ENCODE results near the gene PARP12. TPM values are rescaled to one million over a fixed set of nuclear protein-coding genes. Genes with fewer than 3 reads are reported as not detected.

The PARP12 gene
- total RNA-seq, 4 donors from 2014 or later = 37.4 to 46.9 (median 38.9) TPM

- H3K36me3 ChIP-seq = no peaks in the 10 kb centered on the region
- no peaks in the 10 kb centered on the region for H3K9me3 ChIP-seq
- H3K4me1 ChIP-seq = no peaks in the 10 kb centered on the region
- no peak overlapping the region for H3K4me3 ChIP-seq (replicated peaks in 1 of 3)
- 87 to 90% methylated on average over 10 to 11 of the region's 11 CpGs for WGBS, 2 donors
- intact Hi-C loops (cut with DNase I) = no loop called here
- no peak overlapping the region for H3K27ac ChIP-seq
- H3K27me3 ChIP-seq = no peaks in the 10 kb centered on the region
- DNase-seq = no peak
- TF ChIP-seq POLR2A (IDR thresholded peaks at IDR 0.05) (no peak), CTCF (IDR thresholded peaks at IDR 0.05) (no peak)
Observed at GRCh38 chr7:140007051-140007690, 55.6 kb downstream of the PARP12 start.

GRCh38 chr7:140006600-140006999 lies 56.2 kb downstream of the PARP12 start:
- intact Hi-C loops (cut with DNase I) = no loop called here
- 94 to 96% methylated on average over 10 of the region's 10 CpGs for WGBS, 2 donors
- Histone ChIP-seq H3K27ac (no peak overlapping the region), H3K4me1 (no peaks in the 10 kb centered on the region), H3K27me3 (no peaks in the 10 kb centered on the region), H3K36me3 (no peaks in the 10 kb centered on the region), H3K4me3 (replicated peaks in 1 of 3) (no peak overlapping the region), H3K9me3 (no peaks in the 10 kb centered on the region)
- no peak for TF ChIP-seq CTCF (IDR thresholded peaks at IDR 0.05)
- TF ChIP-seq POLR2A (IDR thresholded peaks at IDR 0.05) = no peak
- no peak for DNase-seq

GRCh38 chr7:140005754-140006503 lies 56.8 kb downstream of the PARP12 start:
- Histone ChIP-seq H3K36me3 (no peaks in the 10 kb centered on the region), H3K4me1 (no peaks in the 10 kb centered on the region), H3K9me3 (no peaks in the 10 kb centered on the region), H3K27me3 (no peaks in the 10 kb centered on the region), H3K27ac (no peak overlapping the region), H3K4me3 (replicated peaks in 1 of 3) (no peak overlapping the region)
- TF ChIP-seq CTCF (IDR thresholded peaks at IDR 0.05) = peak in 1 of 6 experiments; percentile 29
- no peak for TF ChIP-seq POLR2A (IDR thresholded peaks at IDR 0.05)
- peak; percentile 22 to 29 for DNase-seq
- intact Hi-C loops (cut with DNase I) = no loop called here
- 47 to 48% methylated on average over 13 of the region's 13 CpGs for WGBS, 2 donors

GRCh38 chr7:140005341-140005740 lies 57.4 kb downstream of the PARP12 start:
- TF ChIP-seq CTCF (IDR thresholded peaks at IDR 0.05) (no peak), POLR2A (IDR thresholded peaks at IDR 0.05) (no peak)
- Histone ChIP-seq H3K27me3 (no peaks in the 10 kb centered on the region), H3K9me3 (no peaks in the 10 kb centered on the region), H3K4me1 (no peaks in the 10 kb centered on the region), H3K4me3 (replicated peaks in 1 of 3) (no peak overlapping the region), H3K27ac (no peak overlapping the region), H3K36me3 (no peaks in the 10 kb centered on the region)
- no peak for DNase-seq
- 84 to 87% methylated on average over 7 of the region's 7 CpGs for WGBS, 2 donors
- intact Hi-C loops (cut with DNase I) = no loop called here

- no peak overlapping the region for H3K27ac ChIP-seq
- no peaks in the 10 kb centered on the region for H3K36me3 ChIP-seq
- H3K4me1 ChIP-seq = no peaks in the 10 kb centered on the region
- no peak for DNase-seq
- no peak overlapping the region for H3K4me3 ChIP-seq (replicated peaks in 1 of 3)
- TF ChIP-seq POLR2A (IDR thresholded peaks at IDR 0.05) = no peak
- TF ChIP-seq CTCF (IDR thresholded peaks at IDR 0.05) = no peak
- no peaks in the 10 kb centered on the region for H3K27me3 ChIP-seq
- H3K9me3 ChIP-seq = no peaks in the 10 kb centered on the region
- intact Hi-C loops (cut with DNase I) = loop anchor here (5.0 kb wide), 3 partner anchors 227 to 502 kb away; partner anchors contain the start of gene HIPK2
- WGBS, 2 donors = 92% methylated on average over 4 of the region's 6 CpGs; no CpG with 5 or more reads in 1 of the 2 donors
Observed at GRCh38 chr7:140004672-140005071, 58.1 kb downstream of the PARP12 start.

Measured in thyroid gland (tissue), 4 donors.